ENCODE data around the gene MIOS.

MIOS gene

GRCh38 chr7:7584653-7585052, 18.0 kb downstream of the MIOS start:
- DNase-seq: no peak

GRCh38 chr7:7585241-7585928, 18.7 kb downstream of the MIOS start:
- peak; percentile 63 for DNase-seq

- DNase-seq: peak; percentile 17
Observed at GRCh38 chr7:7595451-7595850, 28.8 kb downstream of the MIOS start.

GRCh38 chr7:7596176-7596575, 29.5 kb downstream of the MIOS start:
- no peak for DNase-seq

- DNase-seq: no peak
Observed at GRCh38 chr7:7607010-7607409, 40.3 kb downstream of the MIOS start.

GRCh38 chr7:7609330-7609729, 42.6 kb downstream of the MIOS start:
- no peak for DNase-seq

- DNase-seq: no peak
Observed at GRCh38 chr7:7612519-7612918, 45.8 kb downstream of the MIOS start.

- DNase-seq: no peak
Observed at GRCh38 chr7:7613210-7613609, 46.5 kb downstream of the MIOS start.

GRCh38 chr7:7614018-7614741, 47.5 kb downstream of the MIOS start:
- DNase-seq: no peak

- DNase-seq: no peak
Observed at GRCh38 chr7:7617550-7617949, 50.9 kb downstream of the MIOS start.

- no peak for DNase-seq
Observed at GRCh38 chr7:7618410-7618809, 51.7 kb downstream of the MIOS start.

GRCh38 chr7:7620236-7620635, 53.6 kb downstream of the MIOS start:
- DNase-seq: no peak

- DNase-seq: no peak
Observed at GRCh38 chr7:7620644-7621210, 54.0 kb downstream of the MIOS start.

GRCh38 chr7:7628476-7628875, 61.8 kb downstream of the MIOS start:
- no peak for DNase-seq

GRCh38 chr7:7630626-7631329, 64.1 kb downstream of the MIOS start:
- DNase-seq: no peak

GRCh38 chr7:7639421-7639820, 72.7 kb downstream of the MIOS start:
- no peak for DNase-seq

GRCh38 chr7:7639847-7640220, 73.2 kb downstream of the MIOS start:
- peak; percentile 42 for DNase-seq

- DNase-seq: peak; percentile 99
Observed at GRCh38 chr7:7640221-7641128, 73.8 kb downstream of the MIOS start, which contains the start of gene UMAD1. UMAD1 (plus strand) TSS chr7:7640752; CDS start chr7:7673372, 32,620 bp downstream.

GRCh38 chr7:7641129-7641663, 74.5 kb downstream of the MIOS start:
- DNase-seq: no peak

- no peak for DNase-seq
Observed at GRCh38 chr7:7642081-7642480, 75.4 kb downstream of the MIOS start.

GRCh38 chr7:7647495-7648036, 80.9 kb downstream of the MIOS start:
- no peak for DNase-seq

GRCh38 chr7:7650682-7651206, 84.1 kb downstream of the MIOS start:
- no peak for DNase-seq

All from NCI-H748 treated with DMSO at 0.1 percent for 48 hours (cell line).